Heart left ventricle (tissue), 13 donors: ENCODE measurements around the gene ATP9A.

Source experiments
- CTCF ChIP-seq, 12 donors: fragments of 200-600 bp; sonication (generic) in 4 of 12; IDR thresholded peaks; one replicate each; pipeline versions ENCODE4 v1.5.0 to v1.8.0; 2018 to 2022; ENCODE audit warnings: antibody characterized with exemption in 12 of 12, mild to moderate bottlenecking in 5 of 12
- POLR2A ChIP-seq, 2 donors: fragments of 450-650 bp; IDR thresholded peaks; one replicate each; pipeline ENCODE4 v1.6.1; 2017; ENCODE audit warnings: antibody characterized with exemption in 2 of 2, mild to moderate bottlenecking in 2 of 2, moderate library complexity in 2 of 2
- donor health status: ischemic (EF 13 %, LVEDD 7.1; RV severe dilation, severe dysfunction).
- donor health status: DM: no; HTN: yes; CAD: no.
- donor health status: DM: no; HTN: no; CAD: no.
- donor health status: ischemic (EF 25% LVEDD 6.9; RV normal size, moderate dysfunction).
- donor health status: ischemic (EF 25% LVEDD 5.7; RV mildly dilated, moderate dysfunction).
- donor health status: ischemic (EF 35%, LVEDD 5.7; RV mildly dilated, moderate dysfunction).
- donor health status: nonischemic (EF 11% LVEDD 7.7; RV severe dilation, severe dysfunction).
- donor health status: DM: yes; HTN: yes; CAD: no.
- donor health status: PGD.
- donor health status: ischemic (EF 29% LVEDD 5.4; RV normal size, mild dysfunction).
- donor health status: nonischemic (EF 23%, LVEDD 6.1; RV moderate dilation, normal function).

GRCh38 chr20:51757226-51757625 is 11.0 kb downstream of the ATP9A start:
- TF ChIP-seq CTCF (IDR thresholded peaks at IDR 0.05) = no peak
- TF ChIP-seq POLR2A (IDR thresholded peaks at IDR 0.05) = no peak
